Esophagus squamous epithelium (tissue), 4 donors: ENCODE measurements around the gene ZDHHC14.

ENCODE experiments used
- POLR2A ChIP-seq, 4 donors: fragments of 450-650 bp; IDR thresholded peaks; one replicate each; pipeline ENCODE4 v1.6.1; 2017; ENCODE audit warnings: antibody characterized with exemption in 4 of 4, mild to moderate bottlenecking in 4 of 4, moderate library complexity in 3 of 4
- TF ChIP-seq, protein P1 (sequence below), 6 experiments: fragments of 450-650 bp in 4 of 6; fragments of 200-600 bp in 2 of 6; sonication (generic) in 2 of 6; IDR thresholded peaks; one replicate each; pipeline ENCODE4 v1.5.1; 2016 to 2019; ENCODE audit warnings: antibody characterized with exemption in 6 of 6, mild to moderate bottlenecking in 4 of 6, moderate library complexity in 4 of 6

DNA sequence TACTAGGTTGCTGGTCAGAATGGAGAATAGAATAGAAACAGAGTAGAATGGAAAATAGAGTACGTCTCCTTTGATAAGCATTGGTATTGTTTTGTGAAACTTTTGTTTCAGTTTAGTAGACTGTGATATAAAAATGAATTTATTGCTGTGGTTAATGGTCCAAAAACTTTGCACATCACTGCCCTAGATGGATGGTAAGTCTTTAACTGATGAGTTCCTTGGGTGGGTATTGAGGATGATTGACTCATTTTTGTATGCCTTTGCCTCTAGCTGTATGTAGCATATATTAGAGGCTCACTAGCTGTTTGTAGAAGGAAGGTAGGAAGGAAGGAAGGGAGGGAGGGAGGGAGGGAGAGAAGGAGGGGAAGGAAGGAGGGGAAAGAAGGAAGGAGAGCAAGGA is 48.3 kb downstream of the ZDHHC14 start:
- TF ChIP-seq, protein P1, sequence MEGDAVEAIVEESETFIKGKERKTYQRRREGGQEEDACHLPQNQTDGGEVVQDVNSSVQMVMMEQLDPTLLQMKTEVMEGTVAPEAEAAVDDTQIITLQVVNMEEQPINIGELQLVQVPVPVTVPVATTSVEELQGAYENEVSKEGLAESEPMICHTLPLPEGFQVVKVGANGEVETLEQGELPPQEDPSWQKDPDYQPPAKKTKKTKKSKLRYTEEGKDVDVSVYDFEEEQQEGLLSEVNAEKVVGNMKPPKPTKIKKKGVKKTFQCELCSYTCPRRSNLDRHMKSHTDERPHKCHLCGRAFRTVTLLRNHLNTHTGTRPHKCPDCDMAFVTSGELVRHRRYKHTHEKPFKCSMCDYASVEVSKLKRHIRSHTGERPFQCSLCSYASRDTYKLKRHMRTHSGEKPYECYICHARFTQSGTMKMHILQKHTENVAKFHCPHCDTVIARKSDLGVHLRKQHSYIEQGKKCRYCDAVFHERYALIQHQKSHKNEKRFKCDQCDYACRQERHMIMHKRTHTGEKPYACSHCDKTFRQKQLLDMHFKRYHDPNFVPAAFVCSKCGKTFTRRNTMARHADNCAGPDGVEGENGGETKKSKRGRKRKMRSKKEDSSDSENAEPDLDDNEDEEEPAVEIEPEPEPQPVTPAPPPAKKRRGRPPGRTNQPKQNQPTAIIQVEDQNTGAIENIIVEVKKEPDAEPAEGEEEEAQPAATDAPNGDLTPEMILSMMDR (IDR thresholded peaks at IDR 0.05) = no peak
- TF ChIP-seq POLR2A (IDR thresholded peaks at IDR 0.05) = no peak
